Tibial artery (tissue), 4 donors: ENCODE data around the gene KDM4B.

Source experiments
- DNase-seq, 2 donors: peaks; one replicate each; pipeline ENCODE4 v3.0.0-alpha.2; 2019
- H3K27ac ChIP-seq, 2 donors: fragments of 200-600 bp; sonication (generic) in 1 of 2; 1 replicate in 1 of 2; 2 replicates in 1 of 2; pipeline ENCODE4 v1.5.1; 2018 to 2019; ENCODE audit warnings: mild to moderate bottlenecking in 1 of 2
- H3K27me3 ChIP-seq, 2 donors: fragments of 200-600 bp; sonication (generic) in 1 of 2; one replicate each; pipeline versions ENCODE4 v1.5.1 to v1.6.0; 2016 to 2019
- H3K36me3 ChIP-seq, 3 donors: fragments of 200-600 bp; sonication (generic) in 2 of 3; one replicate each; pipeline ENCODE4 v1.5.1; 2016 to 2019; ENCODE audit warnings: mild to moderate bottlenecking in 2 of 3
- H3K4me1 ChIP-seq, 4 donors: fragments of 200-600 bp; sonication (generic) in 2 of 4; 1 replicate in 3 of 4; 2 replicates in 1 of 4; pipeline ENCODE4 v1.5.1; 2016 to 2019
- H3K4me3 ChIP-seq, 2 donors: fragments of 200-600 bp; sonication (generic) in 1 of 2; 1 replicate in 1 of 2; 2 replicates in 1 of 2; pipeline ENCODE4 v1.5.1; 2018 to 2019; ENCODE audit warnings: mild to moderate bottlenecking in 2 of 2
- H3K9me3 ChIP-seq, 3 donors: fragments of 200-600 bp; sonication (generic) in 1 of 3; one replicate each; pipeline ENCODE4 v1.5.1; 2016 to 2019
- intact Hi-C: fragments of 100-400 bp; cut with DNase I; formaldehyde crosslinking; loops from one replicate; pipeline ENCODE4 v1.15.0; 2023; ENCODE audit warnings: low total_unique reads
- TF ChIP-seq, protein P1 (sequence below), 2 experiments: fragments of 200-600 bp in 1 of 2; fragments of 450-650 bp in 1 of 2; IDR thresholded peaks; one replicate each; pipeline ENCODE4 v1.5.1; 2017 to 2019; ENCODE audit warnings: antibody characterized with exemption in 2 of 2, mild to moderate bottlenecking in 1 of 2, moderate library complexity in 1 of 2

KDM4B gene

DNA sequence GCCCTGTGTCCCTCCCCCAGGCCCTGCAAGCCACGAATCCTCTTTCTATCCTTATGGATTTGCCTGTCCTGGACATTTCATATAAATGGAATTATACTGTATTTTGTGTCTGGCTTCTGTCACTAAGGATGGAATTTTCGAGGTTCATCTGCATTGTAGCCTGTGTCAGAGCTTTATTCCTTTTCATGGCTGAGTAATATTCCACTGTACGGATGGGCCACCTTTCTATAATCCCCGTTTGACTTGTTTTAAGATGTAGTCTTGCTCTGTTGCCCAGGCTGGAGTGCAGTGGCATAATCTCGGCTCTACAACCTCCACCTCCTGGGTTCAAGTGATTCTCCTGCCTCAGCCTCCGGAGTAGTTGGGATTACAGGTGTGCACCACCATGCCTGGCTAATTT, 3.9 kb upstream of the KDM4B start:
- H3K9me3 ChIP-seq: no peaks in the 10 kb centered on the region
- no peaks in the 10 kb centered on the region for H3K27me3 ChIP-seq
- no peak for DNase-seq
- no peaks in the 10 kb centered on the region for H3K36me3 ChIP-seq
- TF ChIP-seq, protein P1, sequence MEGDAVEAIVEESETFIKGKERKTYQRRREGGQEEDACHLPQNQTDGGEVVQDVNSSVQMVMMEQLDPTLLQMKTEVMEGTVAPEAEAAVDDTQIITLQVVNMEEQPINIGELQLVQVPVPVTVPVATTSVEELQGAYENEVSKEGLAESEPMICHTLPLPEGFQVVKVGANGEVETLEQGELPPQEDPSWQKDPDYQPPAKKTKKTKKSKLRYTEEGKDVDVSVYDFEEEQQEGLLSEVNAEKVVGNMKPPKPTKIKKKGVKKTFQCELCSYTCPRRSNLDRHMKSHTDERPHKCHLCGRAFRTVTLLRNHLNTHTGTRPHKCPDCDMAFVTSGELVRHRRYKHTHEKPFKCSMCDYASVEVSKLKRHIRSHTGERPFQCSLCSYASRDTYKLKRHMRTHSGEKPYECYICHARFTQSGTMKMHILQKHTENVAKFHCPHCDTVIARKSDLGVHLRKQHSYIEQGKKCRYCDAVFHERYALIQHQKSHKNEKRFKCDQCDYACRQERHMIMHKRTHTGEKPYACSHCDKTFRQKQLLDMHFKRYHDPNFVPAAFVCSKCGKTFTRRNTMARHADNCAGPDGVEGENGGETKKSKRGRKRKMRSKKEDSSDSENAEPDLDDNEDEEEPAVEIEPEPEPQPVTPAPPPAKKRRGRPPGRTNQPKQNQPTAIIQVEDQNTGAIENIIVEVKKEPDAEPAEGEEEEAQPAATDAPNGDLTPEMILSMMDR (IDR thresholded peaks at IDR 0.05): no peak
- no peak overlapping the region for H3K27ac ChIP-seq
- peaks cover 0 to 12% (median 10%) of the 10 kb centered on the region in 4 donors for H3K4me1 ChIP-seq
- intact Hi-C loops: no loop called here
- H3K4me3 ChIP-seq: no peak overlapping the region

DNA sequence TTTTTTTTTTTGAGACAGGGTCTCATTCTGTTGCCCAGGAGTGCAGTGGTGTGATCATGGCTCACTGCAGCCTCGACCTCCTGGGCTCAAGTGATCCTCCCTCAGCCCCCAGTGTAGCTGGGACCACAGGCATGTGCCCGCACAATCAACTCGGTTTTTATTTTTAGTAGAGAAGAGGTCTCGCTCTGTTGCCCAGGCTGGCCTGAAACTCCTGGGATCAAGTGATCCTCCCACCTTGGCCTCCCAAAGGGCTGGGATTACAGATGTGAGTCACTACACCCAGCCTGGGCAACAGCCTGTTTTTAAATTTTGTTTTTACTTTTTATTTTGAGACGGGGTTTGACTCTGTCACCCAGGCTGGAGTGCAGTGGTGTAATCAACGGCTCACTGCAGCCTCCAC, 2.3 kb upstream of the KDM4B start:
- TF ChIP-seq, protein P1 (IDR thresholded peaks at IDR 0.05): no peak
- Histone ChIP-seq H3K27me3 (no peaks in the 10 kb centered on the region), H3K4me1 (peaks cover 0 to 28% (median 25%) of the 10 kb centered on the region in 4 donors), H3K27ac (no peak overlapping the region), H3K4me3 (no peak overlapping the region), H3K36me3 (no peaks in the 10 kb centered on the region), H3K9me3 (no peaks in the 10 kb centered on the region)
- intact Hi-C loops: no loop called here
- DNase-seq: no peak

DNA sequence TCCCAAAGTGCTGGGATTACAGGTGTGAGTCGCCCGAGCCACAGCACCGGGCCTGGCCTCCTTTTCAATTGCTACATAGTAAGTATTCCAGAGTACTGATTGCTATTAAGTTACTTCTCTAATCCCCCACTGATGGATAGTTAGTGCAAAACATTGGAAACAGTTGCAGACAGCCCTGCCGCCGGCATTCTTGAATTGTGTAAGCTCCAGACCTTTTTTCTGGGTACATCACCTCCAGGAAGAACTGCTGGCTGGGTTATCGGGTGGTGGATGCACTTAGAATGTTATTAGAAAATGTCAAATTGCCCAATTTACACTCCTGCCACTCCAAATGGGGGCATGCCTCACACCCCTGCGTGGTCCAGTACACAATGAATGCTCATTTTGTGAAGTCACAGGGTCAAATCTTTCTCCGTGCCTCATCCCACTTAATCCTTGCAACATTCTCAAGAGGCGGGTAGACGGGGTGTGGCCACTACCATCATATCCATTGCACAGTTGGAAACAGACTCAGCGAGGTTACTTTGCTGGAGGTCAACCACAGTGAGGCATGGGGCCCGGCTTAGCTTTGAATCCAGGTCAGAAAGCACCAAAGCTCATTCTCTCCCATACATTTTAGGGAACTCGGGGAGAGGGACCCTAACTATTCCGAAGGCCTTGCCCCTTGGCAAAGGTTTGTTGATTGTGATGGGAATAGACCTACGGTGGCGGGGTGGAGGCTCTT, 1.0 kb upstream of the KDM4B start:
- H3K4me3 ChIP-seq: peak overlapping the region; percentile 35
- intact Hi-C loops: no loop called here

DNA sequence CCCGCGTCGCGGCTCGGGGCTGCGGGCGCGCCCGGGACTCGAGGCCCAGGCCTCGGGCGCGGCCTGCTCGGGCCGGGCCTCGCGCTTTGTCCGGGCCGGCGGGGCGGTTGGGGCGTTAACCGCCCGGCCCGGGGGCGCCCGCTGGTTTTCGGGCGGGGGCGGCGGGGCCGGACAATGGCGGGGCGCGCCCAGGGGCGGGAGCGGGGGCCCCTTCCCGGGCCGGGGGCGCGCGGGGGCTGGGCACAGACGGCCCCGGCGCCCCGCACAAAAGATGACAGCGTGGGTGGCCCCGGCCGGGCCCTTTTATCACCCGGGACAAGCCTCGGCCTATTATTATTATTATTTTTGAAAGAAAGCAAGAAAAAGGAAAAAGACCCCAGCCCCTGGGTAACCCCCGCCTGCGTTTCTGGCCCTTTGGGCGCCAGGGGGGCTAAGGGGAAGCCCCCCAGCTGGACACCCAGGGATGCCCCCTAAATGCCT, 419 bp downstream of the KDM4B start:
- Histone ChIP-seq H3K4me1 (peaks cover 0 to 45% (median 39%) of the 10 kb centered on the region in 4 donors), H3K27ac (peak overlapping the region; percentile 72), H3K27me3 (no peaks in the 10 kb centered on the region), H3K9me3 (no peaks in the 10 kb centered on the region), H3K36me3 (no peaks in the 10 kb centered on the region), H3K4me3 (peak overlapping the region; percentile 73 to 87)
- DNase-seq: no peak
- intact Hi-C loops: no loop called here
- TF ChIP-seq, protein P1 (IDR thresholded peaks at IDR 0.05): no peak

More for the DNA sequence above, 1.0 kb upstream of the KDM4B start:
- no peaks in the 10 kb centered on the region for H3K9me3 ChIP-seq
- H3K27me3 ChIP-seq: no peaks in the 10 kb centered on the region
- H3K36me3 ChIP-seq: no peaks in the 10 kb centered on the region
- TF ChIP-seq, protein P1 (IDR thresholded peaks at IDR 0.05): no peak
- peak overlapping the region; percentile 56 to 62 for H3K27ac ChIP-seq
- H3K4me1 ChIP-seq: peaks cover 0 to 41% (median 37%) of the 10 kb centered on the region in 4 donors
- DNase-seq: no peak

DNA sequence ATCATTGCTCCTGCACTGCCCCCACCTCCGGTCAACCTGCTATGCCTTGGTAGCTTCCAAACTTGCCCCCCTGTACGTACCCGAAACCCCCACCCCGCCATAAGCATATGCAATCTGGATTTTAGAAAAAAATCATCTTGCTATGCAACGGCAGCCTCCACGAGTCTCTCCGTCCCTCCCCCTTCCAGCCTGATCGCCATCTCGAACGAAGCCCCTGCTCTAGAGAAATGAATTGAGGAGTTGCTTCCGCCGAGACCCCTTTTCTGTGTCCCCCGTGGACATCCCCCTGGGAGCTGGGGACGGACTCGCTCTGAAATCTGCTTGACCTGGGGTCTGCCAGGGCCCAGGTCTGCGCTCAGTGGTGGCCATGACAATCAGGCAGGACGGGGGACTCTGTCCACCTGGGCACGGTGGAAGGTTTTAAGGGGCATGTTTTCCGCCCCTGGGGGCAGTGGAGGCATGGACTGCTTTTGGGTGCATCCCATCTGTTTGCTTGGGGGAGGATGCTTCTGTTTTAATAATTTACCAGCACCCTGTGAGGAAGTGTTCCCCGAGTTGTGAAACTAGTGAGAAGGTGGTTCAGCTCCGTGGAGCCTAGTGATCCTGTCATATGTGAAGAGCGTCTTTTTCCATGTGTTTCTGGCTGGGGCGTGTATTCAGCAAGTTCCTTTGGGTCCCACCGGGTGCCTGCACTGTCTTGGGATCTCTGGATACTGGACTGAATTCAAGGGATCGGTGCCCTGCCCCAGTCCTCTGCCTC, 1.0 kb downstream of the KDM4B start:
- Histone ChIP-seq H3K36me3 (no peaks in the 10 kb centered on the region), H3K4me1 (peaks cover 0 to 49% (median 40%) of the 10 kb centered on the region in 4 donors), H3K9me3 (no peaks in the 10 kb centered on the region), H3K27ac (peak overlapping the region; percentile 72), H3K4me3 (peak overlapping the region; percentile 73 to 87), H3K27me3 (no peaks in the 10 kb centered on the region)
- TF ChIP-seq, protein P1 (IDR thresholded peaks at IDR 0.05): no peak
- intact Hi-C loops: no loop called here
- DNase-seq: no peak
